Measurements from ENCODE around the gene RRP7A.
A peak's percentile ranks its signal among the peaks of the same experiment; 100 is the strongest.
"Not testable (repeated sequence)": the region's sequence is repeated elsewhere in the genome, so short reads cannot be mapped to it uniquely, and the experiment has no call there.

RRP7A gene

DNA sequence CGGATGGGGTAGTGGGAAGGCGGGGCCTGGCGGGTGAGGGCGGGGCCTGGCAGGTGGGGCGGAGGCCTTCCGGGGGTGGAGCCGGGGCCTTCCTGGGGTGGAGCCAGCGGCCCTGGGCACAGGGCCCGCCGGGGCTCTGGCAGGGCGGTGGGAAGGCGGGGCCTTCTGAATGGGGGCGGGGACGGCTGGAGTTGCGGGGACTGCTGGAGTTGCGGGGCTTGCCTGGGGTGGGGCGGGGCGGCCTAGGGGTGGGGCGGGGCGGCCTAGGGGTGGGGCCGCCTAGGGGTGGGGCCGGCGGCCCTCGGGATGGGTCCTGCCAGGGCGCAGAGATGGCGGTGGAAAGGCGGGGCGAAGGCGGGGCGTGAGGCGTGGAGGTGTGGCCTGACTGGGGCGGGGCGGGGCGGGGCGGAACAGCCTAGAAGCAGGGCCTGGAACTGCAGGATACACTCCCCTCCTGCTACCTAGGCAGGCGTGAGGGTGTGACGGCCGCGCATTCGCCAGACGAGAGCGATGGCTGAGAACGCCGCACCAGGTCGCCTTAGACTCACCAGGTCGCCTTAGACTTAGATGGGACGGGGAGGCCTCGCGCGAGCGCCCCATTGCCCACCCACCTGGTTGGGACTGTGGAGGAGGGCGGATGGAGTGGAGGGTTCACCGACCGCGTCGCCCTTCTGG is 19.3 kb downstream of the RRP7A start:
- peak; percentile 28 to 97 (median 84) for DNase-seq

DNA sequence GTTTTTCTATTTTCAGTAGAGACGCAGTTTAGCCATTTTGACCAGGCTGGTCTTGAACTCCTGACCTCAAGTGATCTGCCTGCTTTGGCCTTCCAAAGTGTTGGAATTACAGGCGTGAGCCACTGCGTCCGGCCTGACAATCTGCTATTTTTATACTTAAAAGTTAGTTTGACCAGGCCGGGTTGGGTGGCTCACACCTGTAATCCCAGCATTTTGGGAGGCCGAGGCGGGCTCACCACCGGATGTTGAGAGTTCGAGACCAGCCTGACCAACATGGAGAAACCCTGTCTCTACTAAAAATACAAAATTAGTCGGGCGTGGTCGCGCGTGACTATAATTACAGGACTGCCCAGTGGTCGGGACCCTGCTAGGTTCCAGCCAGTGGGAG is 19.8 kb downstream of the RRP7A start:
- not testable (repeated sequence) for DNase-seq

DNA sequence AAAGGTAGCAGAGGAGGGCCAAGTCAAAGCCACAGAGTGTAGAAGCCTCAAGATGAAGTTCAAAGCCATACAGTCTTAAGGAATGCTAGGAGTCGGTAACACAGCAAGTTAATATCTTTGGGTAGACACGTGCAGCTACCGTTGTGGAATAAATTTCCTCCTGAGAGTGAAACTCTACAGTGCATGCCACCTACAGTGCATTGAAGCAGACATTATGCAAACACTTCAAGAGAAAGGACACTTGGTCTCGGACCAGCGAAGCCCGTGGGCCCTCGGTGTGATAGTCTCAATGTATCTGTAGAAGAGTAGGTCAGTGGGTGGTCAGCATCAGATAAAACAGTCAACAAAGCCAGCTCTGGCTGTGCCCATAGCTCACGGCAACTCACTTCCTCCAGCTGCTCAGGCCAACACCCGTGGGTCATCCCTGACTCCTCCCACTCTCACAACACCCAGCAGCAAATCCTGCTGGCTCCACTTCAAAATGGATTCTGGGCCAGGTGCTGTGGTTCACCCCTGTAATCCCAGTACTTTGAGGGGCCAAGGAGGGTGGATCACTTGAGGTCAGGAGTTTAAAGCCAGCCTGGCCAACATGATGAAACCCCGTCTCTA is 24.0 kb downstream of the RRP7A start:
- DNase-seq = not testable (repeated sequence)

DNA sequence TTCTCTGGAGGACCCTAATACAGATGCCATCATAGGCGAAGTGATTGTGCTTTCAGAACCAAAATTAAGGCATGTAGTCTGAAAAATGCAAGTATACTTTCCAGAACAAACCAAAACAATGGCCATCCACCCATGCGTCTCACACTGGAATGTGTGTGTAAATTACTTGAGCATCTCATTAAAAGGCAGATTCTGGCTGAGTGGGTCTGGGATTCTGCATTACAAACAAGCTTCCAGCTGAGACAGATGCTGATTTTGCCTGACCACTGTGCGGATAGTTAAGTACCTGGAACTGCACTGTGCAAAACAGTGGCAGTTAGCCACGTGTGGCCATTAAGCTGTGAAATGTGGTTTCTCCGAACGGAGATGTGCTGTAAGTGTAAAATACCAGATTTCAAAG is 26.2 kb downstream of the RRP7A start:
- DNase-seq = no peak

DNA sequence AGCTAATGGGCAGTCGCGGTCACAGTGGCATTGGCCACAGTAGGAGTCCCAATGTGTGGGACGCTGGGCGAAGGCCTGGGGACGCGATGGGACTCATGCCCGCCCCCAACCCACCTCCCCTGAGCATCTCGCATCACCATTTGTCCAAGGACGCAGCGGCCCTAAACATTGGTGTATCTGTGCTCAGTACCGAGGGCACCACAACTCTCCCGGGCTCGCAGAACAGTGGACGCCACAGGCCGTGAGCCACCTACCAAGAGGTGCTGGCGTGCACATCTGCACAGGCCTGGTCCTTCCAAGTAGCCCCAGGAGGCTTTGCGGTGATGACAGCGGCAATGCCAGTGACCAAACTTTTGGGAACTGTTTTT is 27.3 kb downstream of the RRP7A start:
- DNase-seq = no peak

DNA sequence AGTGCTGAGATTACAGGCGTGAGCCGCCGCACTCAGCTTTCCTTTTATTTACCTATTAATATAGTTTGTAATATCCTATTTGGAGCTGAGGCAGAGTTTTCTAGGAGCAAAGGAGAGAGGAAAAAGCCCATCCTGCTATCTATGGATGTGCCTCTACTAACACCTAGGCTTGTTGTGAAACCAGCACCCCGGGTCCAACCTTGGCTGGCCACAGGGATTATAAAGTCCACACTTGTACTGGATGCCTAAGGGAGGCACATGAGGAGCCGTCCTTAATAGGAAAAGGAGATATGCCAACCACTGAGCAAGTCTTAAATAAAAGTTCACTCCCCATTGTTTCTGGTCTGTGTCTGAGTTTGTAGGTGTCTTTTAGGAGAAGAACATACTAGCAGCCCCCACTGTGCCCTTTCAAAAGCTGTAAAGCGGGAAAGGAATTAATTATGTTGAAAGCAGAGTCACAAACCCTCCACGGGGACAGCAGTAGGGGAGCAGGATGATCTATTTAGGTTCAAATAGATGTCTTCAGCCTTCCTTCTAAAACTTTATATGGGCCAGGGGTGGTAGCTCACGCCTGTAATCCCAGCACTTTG is 29.3 kb downstream of the RRP7A start:
- DNase-seq = no peak

DNA sequence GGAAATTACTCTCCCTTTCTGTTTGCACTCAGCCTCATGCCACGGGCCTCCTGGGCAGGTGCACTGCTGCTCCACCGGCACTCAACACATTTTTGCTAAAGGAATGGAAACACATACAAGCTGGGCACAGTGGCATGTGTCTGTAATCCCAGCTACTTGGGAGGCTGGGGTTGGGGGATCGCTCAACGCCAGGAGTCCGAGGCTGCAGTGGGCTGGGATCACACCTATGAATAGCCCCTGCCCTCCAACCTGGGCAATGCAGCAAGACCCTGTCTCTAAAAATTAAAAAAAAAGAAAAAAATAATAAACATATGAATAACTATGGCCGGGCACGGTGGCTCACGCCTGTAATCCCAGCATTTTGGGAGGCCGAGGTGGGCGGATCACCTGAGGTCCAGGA is 30.6 kb downstream of the RRP7A start:
- DNase-seq = no peak

DNA sequence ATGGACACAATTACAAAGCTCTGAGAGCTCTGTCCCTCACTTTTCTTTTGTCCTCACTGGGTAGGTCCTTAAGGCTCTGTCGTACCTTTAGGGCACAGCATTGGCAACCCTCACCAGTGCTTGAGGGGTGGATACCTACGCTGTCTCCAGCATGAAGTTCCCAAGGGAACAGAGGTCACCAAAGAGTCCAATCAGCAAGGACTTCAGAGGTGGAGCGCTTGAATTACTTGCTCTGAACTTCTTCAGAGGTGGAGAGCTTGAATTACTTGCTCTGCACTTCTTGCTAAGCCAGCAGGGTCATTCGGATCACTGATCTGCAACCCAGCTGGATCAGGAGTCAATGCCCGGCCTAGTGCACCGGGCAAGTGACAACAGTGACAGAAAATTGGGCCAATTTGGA is 35.1 kb downstream of the RRP7A start:
- DNase-seq = no peak

DNA sequence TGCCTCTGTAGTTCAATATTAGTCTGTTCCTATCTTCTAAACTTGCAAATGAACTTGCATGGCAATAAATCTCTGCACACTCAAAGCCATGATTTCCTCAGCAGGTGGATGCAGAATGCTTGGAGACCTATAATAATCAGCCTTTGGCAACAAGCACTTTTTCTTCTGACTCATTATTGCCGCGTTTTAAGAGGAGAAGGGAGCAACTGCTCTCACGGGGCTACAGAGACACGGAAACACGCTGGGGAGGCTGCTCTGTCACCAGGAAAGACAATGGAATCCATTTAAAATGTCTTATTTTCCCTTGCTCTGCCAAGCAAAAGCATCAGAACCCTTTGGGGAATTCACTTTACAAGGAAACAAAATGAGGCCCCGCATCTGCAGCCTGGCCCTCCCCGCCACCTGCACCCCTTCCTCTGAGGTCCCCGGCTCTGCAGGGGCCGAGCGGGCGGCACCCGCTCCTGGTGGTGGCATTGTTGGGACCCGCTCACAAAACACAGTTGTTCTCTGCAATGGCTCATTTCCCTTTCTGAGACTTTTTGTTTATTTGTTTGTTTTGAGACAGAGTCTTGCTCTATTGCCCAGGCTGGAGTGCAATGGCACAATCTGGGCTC is 35.9 kb downstream of the RRP7A start:
- not testable (repeated sequence) for DNase-seq

DNA sequence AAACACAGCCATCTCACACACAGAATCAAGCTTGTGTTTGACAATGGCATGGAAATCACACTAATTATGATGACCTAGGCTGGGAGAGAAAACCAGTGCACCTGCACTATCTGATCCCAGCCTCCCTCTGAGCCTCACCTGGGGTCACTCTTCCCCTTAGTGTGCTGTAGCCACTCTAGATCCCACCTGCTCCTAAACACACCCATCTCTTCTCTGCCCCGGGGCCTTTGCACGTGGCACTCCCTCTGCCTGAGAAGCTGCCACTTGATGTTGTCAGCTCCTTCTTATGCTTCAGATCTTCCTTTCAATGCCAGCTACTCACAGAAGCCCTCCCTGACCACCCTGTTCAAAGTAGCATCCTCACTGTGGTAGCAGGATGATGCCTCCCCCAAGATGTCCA is 44.5 kb downstream of the RRP7A start:
- no peak for DNase-seq

DNA sequence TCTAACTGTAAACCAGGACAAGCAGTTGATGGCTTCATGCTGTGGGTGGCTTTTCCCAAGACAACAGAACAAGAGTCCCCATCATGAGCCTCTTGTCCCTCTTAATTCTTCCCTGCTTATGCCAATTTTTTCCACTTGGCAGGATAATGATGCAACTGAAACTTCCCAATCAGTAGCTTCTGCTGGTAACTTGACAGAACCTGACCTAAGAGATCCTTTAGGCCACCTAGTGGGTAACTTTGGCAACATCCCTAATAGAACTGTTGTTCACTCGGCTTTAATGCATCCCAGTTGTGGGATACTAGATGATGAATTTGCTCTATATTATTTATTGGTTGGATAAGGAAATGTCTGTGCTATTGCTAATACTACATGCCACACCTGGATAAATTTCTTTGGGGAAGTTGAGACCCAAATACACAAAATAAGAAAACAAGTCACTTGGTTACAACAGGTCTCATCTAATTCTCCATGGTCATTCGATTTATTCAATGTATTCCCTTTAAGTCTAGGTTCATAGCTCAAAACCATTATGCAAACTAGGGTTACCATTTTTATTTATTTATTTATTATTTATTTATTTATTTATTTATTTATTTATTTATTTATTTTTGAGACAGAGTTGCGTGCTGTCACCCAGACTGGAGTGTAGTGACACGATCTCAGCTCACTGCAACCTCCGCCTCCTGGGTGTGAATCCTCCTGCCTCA is 46.0 kb downstream of the RRP7A start:
- peak in 3 of 56 donors; percentile 2 to 5 (median 4) for DNase-seq

DNA sequence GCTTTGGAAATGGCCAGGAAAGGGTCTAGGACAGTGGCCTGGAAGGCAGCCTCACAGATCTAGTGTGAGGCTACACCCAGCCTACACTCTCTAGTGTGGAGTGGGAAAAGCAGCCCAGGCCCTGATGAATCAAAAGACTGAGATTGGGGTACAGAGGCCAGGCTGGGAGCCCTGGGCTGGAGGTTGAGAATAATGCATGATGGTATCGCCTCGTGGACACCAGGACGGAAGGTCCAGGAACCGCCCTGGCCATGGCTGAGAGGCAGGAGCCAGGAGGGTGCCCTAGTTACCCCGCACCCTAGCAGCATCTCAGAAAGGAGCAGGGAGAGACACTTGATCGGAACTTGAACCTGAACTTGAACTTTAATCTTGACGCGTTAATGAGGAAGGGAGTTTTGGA is 46.9 kb downstream of the RRP7A start:
- DNase-seq = no peak

DNA sequence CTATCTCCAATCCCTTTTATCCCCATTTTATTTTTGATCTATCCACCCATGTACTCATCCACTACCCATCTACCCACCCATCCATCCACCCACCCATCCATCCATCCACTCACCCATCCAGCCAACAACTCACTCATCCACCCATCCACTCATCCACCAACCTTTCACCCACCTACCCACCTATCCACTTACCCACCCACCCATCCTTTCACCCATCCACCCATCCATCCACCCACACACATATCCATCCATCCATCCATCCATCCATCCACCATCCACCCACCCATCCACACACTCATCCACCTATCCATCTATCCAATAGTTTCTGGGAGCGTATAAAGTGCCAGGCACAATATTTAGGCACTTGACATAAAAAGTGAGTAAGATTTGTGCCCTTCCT is 48.2 kb downstream of the RRP7A start:
- no peak for DNase-seq

DNA sequence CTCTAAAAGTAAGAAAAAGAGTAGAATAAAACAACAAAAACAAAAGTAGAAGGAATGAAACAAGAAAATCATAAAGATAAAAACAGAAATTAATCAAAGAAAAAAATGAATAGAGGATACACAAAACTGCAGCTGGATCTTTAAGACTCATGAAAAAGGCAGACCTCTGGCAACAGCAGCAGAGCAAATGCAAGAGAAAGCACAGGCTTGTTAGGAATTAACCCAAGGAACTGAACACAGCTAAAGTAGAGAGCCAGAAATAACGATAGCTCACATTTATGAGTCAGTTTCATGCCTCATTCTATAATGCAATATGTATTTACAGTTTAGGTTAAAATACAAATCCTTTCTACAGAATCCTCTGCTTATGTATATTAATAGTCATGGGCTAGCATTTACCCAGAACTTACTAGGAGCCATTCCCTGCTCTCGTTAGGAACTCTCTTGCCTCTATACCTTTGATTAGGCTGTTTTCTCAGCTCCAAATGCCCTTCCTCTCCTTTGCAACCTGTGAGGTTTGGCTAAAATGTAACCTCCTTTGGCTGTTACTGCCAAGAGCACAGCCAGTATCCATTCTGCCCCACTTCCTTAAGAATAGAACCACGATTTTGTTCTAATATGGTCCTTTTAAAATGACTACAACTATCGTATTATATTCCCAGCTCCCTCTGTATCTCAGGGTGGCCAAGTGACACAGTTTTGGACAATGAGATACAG is 49.1 kb downstream of the RRP7A start:
- no peak for DNase-seq

DNA sequence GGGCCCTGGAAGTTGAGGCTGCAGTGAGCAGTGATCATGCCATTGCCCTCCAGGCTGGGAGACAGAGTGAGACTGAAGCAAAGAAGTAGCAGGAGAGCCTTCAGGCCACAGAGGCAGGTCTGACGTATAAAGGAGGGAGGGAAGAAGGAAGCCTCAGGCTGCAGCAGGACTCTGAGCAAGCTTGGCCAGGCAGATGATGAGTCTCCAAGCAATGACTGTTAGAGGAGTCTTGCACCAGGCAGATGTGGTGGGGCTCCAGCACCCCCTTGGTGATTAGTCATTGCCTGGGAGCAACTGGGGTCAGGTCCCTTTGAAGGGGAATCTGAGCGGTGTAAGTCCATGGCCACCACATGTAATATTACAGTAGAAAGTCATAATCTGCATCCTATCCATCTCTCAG is 50.8 kb downstream of the RRP7A start:
- DNase-seq = no peak

DNA sequence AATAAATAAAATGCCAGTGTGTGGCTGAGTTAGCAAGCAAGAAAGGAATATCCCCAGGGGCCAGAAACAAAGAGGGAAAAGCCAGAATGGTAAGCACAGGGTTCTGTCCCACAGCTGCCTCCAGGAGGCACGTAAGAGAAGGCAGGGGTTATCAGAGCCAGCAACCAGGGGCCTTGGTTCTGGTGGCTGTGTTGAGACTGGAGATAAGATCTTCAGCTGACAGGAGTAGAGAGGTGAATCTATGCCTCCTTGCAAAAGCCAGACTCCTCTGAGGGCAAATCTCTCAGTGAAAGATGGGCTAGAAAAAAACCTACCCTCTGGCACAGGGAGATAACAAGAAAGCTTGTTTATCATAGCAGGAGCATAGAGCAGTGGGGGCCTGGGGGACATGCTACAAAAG is 57.6 kb downstream of the RRP7A start:
- no peak for DNase-seq

DNA sequence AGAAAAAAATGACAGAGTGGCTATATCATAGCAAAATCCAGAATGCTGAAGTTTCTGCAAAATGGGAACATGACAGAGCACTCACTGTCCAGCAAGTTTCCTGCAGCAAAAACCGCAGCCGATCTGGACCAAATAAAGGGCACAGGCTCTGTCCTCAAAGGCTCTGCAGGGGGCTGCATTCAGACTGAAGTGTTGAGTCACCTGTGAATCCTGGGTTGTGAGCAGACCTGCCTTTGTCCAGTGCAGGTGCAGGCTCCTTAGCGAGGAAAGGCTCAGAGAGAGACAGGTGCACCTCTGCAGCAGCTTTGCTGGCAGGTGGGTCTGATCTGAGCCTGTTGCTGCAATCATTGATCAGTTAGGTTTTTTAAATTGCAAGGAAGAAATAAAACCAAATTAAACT is 58.1 kb downstream of the RRP7A start:
- DNase-seq = no peak

Data from nucleus accumbens (tissue), 56 donors.